Measurements from ENCODE around the gene C4orf50. TPM values are rescaled to one million over a fixed set of nuclear protein-coding genes. Genes with fewer than 3 reads are reported as not detected.

The C4orf50 gene
- total and polyA plus RNA-seq, 7 donors: under 0.01 to 0.83 (median 0.43) TPM; not detected in 1

DNA sequence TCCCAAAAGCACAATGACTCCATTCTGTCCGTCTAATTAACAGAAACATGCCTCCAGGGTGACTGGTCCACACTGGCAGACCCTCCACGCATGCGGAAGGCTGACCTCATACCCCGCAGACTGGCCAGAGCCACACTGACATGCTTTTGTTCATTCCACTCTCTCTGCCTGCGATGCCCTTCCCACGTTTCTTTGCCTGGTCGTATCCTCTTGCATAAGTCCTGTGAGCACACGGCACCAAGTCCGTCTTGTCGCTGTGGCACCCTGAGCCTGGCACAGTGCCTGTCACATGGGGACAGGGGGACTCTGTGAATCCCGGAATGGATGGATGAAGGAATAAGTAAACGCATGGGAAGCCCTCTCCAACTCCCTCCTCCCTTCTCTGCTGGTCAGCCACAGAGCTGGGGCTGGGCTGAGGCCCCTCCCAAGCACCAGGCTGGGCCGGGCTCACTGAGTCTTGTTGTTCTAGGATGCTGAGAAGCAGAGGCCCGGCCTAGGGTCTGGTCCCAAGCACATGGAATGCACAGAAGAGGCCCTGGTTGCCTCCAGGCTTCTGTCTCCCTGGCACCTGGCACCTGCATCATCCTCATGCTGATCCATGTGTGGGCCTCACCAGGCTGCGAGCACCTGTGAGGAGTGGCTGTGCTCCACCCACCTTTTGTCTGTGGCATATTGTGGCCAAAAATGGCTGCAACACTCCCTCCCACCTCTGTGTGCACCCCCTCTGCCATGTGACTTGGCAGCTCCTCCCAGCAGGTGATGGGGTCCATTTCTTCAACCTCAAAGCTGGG, 38.9 kb upstream of the C4orf50 start:
- H3K4me1 ChIP-seq: no peaks in the 10 kb centered on the region
- H3K27ac ChIP-seq: peak overlapping the region in 1 of 4 donors; percentile 31
- 86 to 87% methylated on average over 15 of the region's 15 CpGs for WGBS, 2 donors
- TF ChIP-seq POLR2AphosphoS5 (IDR thresholded peaks at IDR 0.05): no peak
- TF ChIP-seq, protein P1, sequence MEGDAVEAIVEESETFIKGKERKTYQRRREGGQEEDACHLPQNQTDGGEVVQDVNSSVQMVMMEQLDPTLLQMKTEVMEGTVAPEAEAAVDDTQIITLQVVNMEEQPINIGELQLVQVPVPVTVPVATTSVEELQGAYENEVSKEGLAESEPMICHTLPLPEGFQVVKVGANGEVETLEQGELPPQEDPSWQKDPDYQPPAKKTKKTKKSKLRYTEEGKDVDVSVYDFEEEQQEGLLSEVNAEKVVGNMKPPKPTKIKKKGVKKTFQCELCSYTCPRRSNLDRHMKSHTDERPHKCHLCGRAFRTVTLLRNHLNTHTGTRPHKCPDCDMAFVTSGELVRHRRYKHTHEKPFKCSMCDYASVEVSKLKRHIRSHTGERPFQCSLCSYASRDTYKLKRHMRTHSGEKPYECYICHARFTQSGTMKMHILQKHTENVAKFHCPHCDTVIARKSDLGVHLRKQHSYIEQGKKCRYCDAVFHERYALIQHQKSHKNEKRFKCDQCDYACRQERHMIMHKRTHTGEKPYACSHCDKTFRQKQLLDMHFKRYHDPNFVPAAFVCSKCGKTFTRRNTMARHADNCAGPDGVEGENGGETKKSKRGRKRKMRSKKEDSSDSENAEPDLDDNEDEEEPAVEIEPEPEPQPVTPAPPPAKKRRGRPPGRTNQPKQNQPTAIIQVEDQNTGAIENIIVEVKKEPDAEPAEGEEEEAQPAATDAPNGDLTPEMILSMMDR (IDR thresholded peaks at IDR 0.05): no peak
- no peak for TF ChIP-seq POLR2A (IDR thresholded peaks at IDR 0.05)
- TF ChIP-seq EP300 (IDR thresholded peaks at IDR 0.05): no peak
- intact Hi-C loops (cut with DNase I): no loop called here
- H3K36me3 ChIP-seq: no peaks in the 10 kb centered on the region
- peak; percentile 58 for DNase-seq
- no peaks in the 10 kb centered on the region for H3K27me3 ChIP-seq
- peaks cover 14 to 25% (median 20%) of the 10 kb centered on the region in 4 donors for H3K9me3 ChIP-seq
- H3K4me3 ChIP-seq: no peak overlapping the region

- no peaks in the 10 kb centered on the region for H3K36me3 ChIP-seq
Measured at GRCh38 chr4:6055436-6055835, 37.2 kb upstream of the C4orf50 start.

DNA sequence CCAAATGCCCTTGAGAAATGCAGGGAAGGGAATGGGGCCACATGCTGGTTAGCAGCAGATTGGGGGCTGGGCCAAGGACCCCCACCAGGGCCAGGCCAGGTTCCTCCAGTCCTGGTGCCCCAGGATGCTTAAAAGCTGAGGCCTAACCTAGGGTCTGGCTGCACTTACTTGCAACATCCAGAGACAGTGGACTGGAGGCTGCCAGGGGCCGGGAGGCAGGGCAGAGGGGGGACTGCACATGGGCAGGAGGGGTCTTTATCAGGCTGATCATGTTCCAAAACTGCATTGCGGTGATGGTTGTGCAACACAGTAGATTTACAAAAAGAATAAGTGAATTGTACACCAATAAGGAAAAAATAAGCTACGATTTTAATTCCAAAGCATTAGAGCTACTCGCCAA, 36.8 kb upstream of the C4orf50 start:
- intact Hi-C loops (cut with DNase I): no loop called here
- no peaks in the 10 kb centered on the region for H3K27me3 ChIP-seq
- peaks cover 14 to 19% (median 16%) of the 10 kb centered on the region in 4 donors for H3K9me3 ChIP-seq
- H3K4me3 ChIP-seq: no peak overlapping the region
- DNase-seq: peak; percentile 35
- WGBS, 2 donors: 94% methylated on average over 4 of the region's 4 CpGs
- no peaks in the 10 kb centered on the region for H3K36me3 ChIP-seq
- TF ChIP-seq, protein P1 (IDR thresholded peaks at IDR 0.05): no peak
- H3K27ac ChIP-seq: no peak overlapping the region
- H3K4me1 ChIP-seq: no peaks in the 10 kb centered on the region

More at GRCh38 chr4:6055436-6055835, 37.2 kb upstream of the C4orf50 start:
- Histone ChIP-seq H3K9me3 (peaks cover 14 to 21% (median 19%) of the 10 kb centered on the region in 4 donors), H3K27me3 (no peaks in the 10 kb centered on the region), H3K27ac (no peak overlapping the region), H3K4me3 (no peak overlapping the region), H3K4me1 (no peaks in the 10 kb centered on the region)
- peak; percentile 52 for DNase-seq
- intact Hi-C loops (cut with DNase I): no loop called here
- 65 to 81% methylated on average over 4 of the region's 4 CpGs for WGBS, 2 donors
- TF ChIP-seq EP300 (IDR thresholded peaks at IDR 0.05): no peak
- TF ChIP-seq POLR2AphosphoS5 (IDR thresholded peaks at IDR 0.05): no peak
- no peak for TF ChIP-seq POLR2A (IDR thresholded peaks at IDR 0.05)
- TF ChIP-seq, protein P1 (IDR thresholded peaks at IDR 0.05): no peak

DNA sequence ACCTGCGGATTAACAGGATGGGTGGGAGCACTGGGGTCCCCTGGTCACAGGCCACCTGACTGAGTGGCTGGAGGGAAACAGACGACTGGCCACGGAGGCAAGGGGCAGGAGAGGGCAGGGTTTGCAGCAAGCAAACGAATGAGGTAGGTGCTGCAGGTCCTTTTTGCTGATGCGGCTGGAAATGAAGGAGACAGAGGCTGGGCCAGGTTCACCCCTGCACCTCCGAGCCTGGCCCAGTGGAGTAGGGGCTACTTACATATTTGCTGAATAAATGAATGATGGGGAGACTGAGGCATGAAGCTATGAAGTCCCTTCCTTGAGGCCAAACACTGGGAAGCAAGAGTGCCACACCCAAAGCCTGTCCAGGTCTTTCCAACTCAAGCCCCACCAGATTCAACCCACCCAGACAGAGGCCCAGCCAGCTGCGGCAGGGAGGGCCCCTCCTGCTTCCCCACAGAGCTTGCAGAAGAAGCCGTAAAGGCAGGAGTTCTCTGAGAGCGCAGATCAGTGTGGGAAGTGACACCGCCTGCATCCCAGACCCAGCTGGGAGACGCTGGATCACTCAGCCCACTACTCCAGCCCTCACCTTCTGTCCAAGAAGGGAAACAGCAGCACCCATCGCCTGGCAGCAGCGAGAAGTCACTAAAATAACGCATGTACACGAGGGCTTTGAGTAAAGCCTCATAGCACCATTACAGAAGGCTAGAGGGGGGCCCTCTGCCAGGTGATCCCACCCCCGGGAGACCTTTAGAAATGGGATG, 36.1 kb upstream of the C4orf50 start:
- no peaks in the 10 kb centered on the region for H3K27me3 ChIP-seq
- TF ChIP-seq, protein P1 (IDR thresholded peaks at IDR 0.05): no peak
- H3K27ac ChIP-seq: no peak overlapping the region
- 67 to 72% methylated on average over 16 of the region's 16 CpGs for WGBS, 2 donors
- no peaks in the 10 kb centered on the region for H3K36me3 ChIP-seq
- intact Hi-C loops (cut with DNase I): no loop called here
- H3K9me3 ChIP-seq: peaks cover 9 to 16% (median 11%) of the 10 kb centered on the region in 4 donors
- no peak overlapping the region for H3K4me3 ChIP-seq
- no peaks in the 10 kb centered on the region for H3K4me1 ChIP-seq
- peak; percentile 49 for DNase-seq

Measured in sigmoid colon (tissue), 7 donors.